Stimulated activated naive CD8-positive, alpha-beta T cell treated with anti-CD3 and anti-CD28 coated beads, Interleukin-15, Interleukin-2, amounts not matched to agents 100 ng/mL and 50 ng/mL, for 24 hours (primary cell): ENCODE measurements around the gene PRDM1.

Experiments
- H3K27ac Mint-ChIP-seq: one replicate; pipeline ENCODE4 v1.8.0; 2021; ENCODE audit warnings: mild to moderate bottlenecking, mixed read lengths
- H3K27me3 Mint-ChIP-seq: one replicate; pipeline ENCODE4 v1.8.0; 2021; ENCODE audit warnings: mixed read lengths
- H3K36me3 Mint-ChIP-seq: one replicate; pipeline ENCODE4 v1.8.0; 2021; ENCODE audit warnings: low read depth, mixed read lengths
- H3K4me1 Mint-ChIP-seq: one replicate; pipeline ENCODE4 v1.8.0; 2021; ENCODE audit warnings: low read depth, mixed read lengths
- H3K4me3 Mint-ChIP-seq: one replicate; pipeline ENCODE4 v1.8.0; 2021; ENCODE audit warnings: mild to moderate bottlenecking, mixed read lengths
- H3K9me3 Mint-ChIP-seq: one replicate; pipeline ENCODE4 v1.8.0; 2021; ENCODE audit warnings: mixed read lengths

PRDM1 gene

GRCh38 chr6:106059331-106059730 lies 26.8 kb upstream of the PRDM1 start:
- no peaks in the 10 kb centered on the region for H3K36me3 Mint-ChIP-seq
- H3K9me3 Mint-ChIP-seq = no peaks in the 10 kb centered on the region
- H3K27ac Mint-ChIP-seq = no peak overlapping the region
- no peak overlapping the region for H3K4me3 Mint-ChIP-seq
- peaks cover under 1% of the 10 kb centered on the region for H3K27me3 Mint-ChIP-seq
- H3K4me1 Mint-ChIP-seq = peaks cover 13% of the 10 kb centered on the region

- Mint-ChIP-seq H3K36me3 (no peaks in the 10 kb centered on the region), H3K4me3 (no peak overlapping the region), H3K9me3 (no peaks in the 10 kb centered on the region), H3K4me1 (peaks cover 13% of the 10 kb centered on the region), H3K27ac (no peak overlapping the region), H3K27me3 (no peaks in the 10 kb centered on the region)
These were observed 26.0 kb upstream of the PRDM1 start for GRCh38 chr6:106060167-106060566.

DNA sequence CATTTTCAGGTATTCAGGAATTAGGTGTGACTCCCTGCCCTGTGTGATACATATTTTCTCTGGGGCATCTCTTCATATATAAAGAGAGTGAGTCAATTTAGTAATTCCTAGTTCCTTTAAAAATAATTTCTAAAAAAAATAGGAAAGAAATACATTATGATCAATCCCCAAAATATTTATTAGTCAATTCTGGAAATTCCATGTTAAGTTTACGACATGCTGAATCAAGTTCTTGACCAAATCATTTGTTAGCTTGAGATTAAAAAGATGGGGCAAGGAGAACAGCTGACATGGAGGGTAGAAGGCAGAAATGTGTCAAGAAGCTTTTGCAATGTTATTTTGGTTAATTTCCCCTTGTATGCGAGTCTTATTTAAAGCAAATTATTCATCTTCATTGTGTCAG lies 22.7 kb upstream of the PRDM1 start:
- no peaks in the 10 kb centered on the region for H3K9me3 Mint-ChIP-seq
- no peaks in the 10 kb centered on the region for H3K36me3 Mint-ChIP-seq
- H3K27ac Mint-ChIP-seq = no peak overlapping the region
- H3K27me3 Mint-ChIP-seq = no peaks in the 10 kb centered on the region
- H3K4me3 Mint-ChIP-seq = no peak overlapping the region
- no peaks in the 10 kb centered on the region for H3K4me1 Mint-ChIP-seq

DNA sequence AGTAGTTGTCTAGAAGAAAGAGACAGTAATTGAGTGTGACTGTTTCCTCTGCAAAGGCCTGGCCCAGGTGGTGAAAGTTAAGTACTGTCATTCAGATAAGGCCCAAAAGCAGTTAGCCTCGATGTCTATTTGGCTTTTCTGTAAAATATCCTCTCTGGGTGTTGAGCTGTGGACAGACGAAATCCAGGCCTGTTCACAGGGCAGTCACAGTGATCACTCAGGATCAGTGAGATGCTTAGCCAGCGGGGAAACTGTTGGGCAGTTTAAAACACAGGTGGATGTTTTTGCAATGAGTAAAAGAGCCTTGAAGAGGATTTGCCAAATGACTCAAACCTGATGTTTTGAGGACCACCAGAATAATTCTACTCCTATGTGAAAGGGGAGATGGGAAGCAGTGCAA lies 22.0 kb upstream of the PRDM1 start:
- H3K4me3 Mint-ChIP-seq = no peak overlapping the region
- no peak overlapping the region for H3K27ac Mint-ChIP-seq
- H3K4me1 Mint-ChIP-seq = no peaks in the 10 kb centered on the region
- H3K9me3 Mint-ChIP-seq = no peaks in the 10 kb centered on the region
- H3K36me3 Mint-ChIP-seq = no peaks in the 10 kb centered on the region
- H3K27me3 Mint-ChIP-seq = no peaks in the 10 kb centered on the region

- Mint-ChIP-seq H3K9me3 (no peaks in the 10 kb centered on the region), H3K27me3 (no peaks in the 10 kb centered on the region), H3K4me1 (no peaks in the 10 kb centered on the region), H3K36me3 (no peaks in the 10 kb centered on the region), H3K4me3 (no peak overlapping the region), H3K27ac (no peak overlapping the region)
These were observed 21.4 kb upstream of the PRDM1 start for GRCh38 chr6:106064756-106065155.

DNA sequence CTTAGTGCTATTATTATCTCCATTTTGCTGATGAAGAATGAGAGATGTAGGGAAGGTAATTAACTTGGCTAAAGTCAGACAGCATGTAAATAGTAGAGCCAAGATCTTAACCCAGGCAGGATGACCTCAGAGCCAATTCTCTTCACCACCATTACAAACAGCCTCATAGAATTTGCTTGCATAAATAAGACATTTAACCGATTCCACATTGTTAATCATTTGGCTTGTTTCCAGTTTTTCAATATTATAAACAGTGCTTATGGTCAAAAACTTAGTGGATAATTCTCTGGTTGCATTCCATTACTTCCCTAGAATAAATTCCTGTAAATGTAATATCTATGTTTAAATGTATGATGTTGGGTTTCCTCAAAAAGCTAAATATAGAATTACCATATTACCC lies 19.1 kb upstream of the PRDM1 start:
- Mint-ChIP-seq H3K27ac (no peak overlapping the region), H3K36me3 (no peaks in the 10 kb centered on the region), H3K27me3 (peaks cover 2% of the 10 kb centered on the region), H3K4me3 (no peak overlapping the region), H3K9me3 (no peaks in the 10 kb centered on the region), H3K4me1 (no peaks in the 10 kb centered on the region)

DNA sequence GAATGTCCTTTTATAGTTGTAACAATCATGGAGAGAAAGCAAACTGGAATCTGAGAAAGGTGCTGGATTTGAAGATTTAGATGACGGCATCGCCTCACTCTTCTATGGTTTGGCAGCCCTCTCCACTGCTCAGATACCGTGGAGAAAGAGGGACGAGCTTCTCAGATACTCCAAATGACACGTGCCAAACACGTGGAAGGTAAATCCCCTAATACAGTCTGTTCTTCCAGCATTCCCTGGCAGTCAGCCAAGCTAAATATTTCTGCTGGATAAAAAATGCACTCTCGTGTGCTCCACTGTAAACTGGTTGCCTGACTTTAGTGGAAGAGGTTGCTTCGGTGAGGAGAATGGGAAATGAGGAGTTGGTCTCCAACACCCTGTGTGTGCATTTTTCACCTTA lies 16.7 kb upstream of the PRDM1 start:
- no peak overlapping the region for H3K4me3 Mint-ChIP-seq

DNA sequence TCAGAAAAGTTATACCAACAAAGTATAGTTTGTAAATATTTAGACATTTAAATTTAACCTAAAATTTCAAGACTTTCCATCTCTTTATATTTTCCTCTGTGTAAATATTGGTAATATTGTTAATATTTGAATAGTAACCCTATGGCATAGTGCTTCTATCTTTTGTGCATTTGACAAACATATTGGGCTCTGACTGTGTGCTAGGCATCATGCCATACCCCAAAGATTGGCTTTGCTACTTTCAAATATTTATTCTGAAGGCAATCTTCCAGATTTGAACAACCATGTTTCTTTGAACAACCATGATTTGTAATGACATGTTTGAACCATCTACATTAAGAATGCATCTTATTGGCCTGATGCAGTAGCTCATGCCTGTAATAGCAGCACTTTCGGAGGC lies 15.5 kb upstream of the PRDM1 start:
- Mint-ChIP-seq H3K36me3 (no peaks in the 10 kb centered on the region), H3K4me1 (no peaks in the 10 kb centered on the region), H3K27ac (no peak overlapping the region), H3K4me3 (no peak overlapping the region), H3K9me3 (no peaks in the 10 kb centered on the region), H3K27me3 (peaks cover 2% of the 10 kb centered on the region)

More for the DNA sequence above, 16.7 kb upstream of the PRDM1 start:
- Mint-ChIP-seq H3K27ac (no peak overlapping the region), H3K4me1 (no peaks in the 10 kb centered on the region), H3K36me3 (no peaks in the 10 kb centered on the region), H3K27me3 (peaks cover 2% of the 10 kb centered on the region), H3K9me3 (no peaks in the 10 kb centered on the region)

DNA sequence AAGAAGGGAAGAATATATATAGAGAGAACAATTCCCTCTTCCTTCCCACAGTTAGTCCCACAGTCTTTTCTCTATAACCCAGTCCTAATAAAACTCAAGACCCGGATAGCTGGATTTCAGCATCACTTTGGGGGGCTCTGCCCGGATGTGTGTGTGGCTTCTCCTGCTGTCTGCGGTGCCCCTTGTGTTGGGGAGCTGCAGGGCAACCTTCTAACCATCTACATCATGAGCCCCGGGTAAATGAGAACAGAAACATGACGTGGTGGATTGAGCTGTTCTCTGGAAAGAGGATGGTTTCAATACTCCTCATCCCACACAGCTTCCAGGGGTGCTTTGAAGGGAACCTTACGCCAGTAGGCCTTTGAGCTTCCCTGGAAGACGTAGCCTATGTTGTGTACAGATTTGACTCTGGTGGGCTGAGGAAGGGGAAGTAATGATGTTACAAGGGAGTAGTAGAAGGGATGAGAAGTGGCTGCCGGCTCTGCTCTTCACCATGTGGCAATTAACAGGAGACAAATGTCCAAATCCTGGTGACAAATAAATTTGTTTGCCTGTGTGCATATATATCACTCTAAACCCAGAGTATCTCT lies 13.5 kb upstream of the PRDM1 start:
- no peaks in the 10 kb centered on the region for H3K4me1 Mint-ChIP-seq
- H3K27me3 Mint-ChIP-seq = peaks cover 2% of the 10 kb centered on the region
- H3K9me3 Mint-ChIP-seq = no peaks in the 10 kb centered on the region
- no peak overlapping the region for H3K4me3 Mint-ChIP-seq
- no peak overlapping the region for H3K27ac Mint-ChIP-seq
- no peaks in the 10 kb centered on the region for H3K36me3 Mint-ChIP-seq

GRCh38 chr6:106074146-106074545 lies 12.0 kb upstream of the PRDM1 start:
- no peak overlapping the region for H3K27ac Mint-ChIP-seq
- no peaks in the 10 kb centered on the region for H3K9me3 Mint-ChIP-seq
- no peaks in the 10 kb centered on the region for H3K4me1 Mint-ChIP-seq
- no peaks in the 10 kb centered on the region for H3K36me3 Mint-ChIP-seq
- H3K4me3 Mint-ChIP-seq = no peak overlapping the region
- H3K27me3 Mint-ChIP-seq = peaks cover 2% of the 10 kb centered on the region

DNA sequence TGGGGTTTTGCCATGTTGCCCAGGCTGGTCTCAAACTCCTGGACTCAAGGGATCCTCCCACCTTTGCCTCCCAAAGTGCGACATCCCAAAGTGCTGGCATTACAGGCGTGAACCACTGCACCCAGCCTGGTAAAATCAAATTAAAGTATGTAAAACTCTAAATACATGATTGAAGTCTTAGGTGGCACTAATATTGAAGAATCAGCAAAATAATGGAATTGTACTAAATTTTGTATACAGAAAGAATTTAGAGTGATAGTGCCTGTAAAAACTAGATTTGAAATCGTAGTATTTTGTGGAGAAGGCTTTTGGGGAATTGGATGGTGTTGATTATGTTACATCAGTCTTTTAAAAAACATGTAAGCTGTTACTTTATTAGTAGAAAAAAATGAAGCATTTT lies 10.0 kb upstream of the PRDM1 start:
- Mint-ChIP-seq H3K27me3 (peaks cover 5% of the 10 kb centered on the region), H3K36me3 (no peaks in the 10 kb centered on the region), H3K4me3 (no peak overlapping the region), H3K4me1 (no peaks in the 10 kb centered on the region), H3K27ac (no peak overlapping the region), H3K9me3 (no peaks in the 10 kb centered on the region)

- Mint-ChIP-seq H3K9me3 (no peaks in the 10 kb centered on the region), H3K4me3 (no peak overlapping the region), H3K4me1 (no peaks in the 10 kb centered on the region), H3K27ac (no peak overlapping the region), H3K36me3 (no peaks in the 10 kb centered on the region), H3K27me3 (peaks cover 8% of the 10 kb centered on the region)
These were observed 9.0 kb upstream of the PRDM1 start for GRCh38 chr6:106077170-106077569.

GRCh38 chr6:106077881-106078280 lies 8.3 kb upstream of the PRDM1 start:
- H3K4me3 Mint-ChIP-seq = no peak overlapping the region
- peaks cover 13% of the 10 kb centered on the region for H3K27me3 Mint-ChIP-seq
- no peak overlapping the region for H3K27ac Mint-ChIP-seq
- peaks cover 5% of the 10 kb centered on the region for H3K4me1 Mint-ChIP-seq
- H3K36me3 Mint-ChIP-seq = no peaks in the 10 kb centered on the region
- no peaks in the 10 kb centered on the region for H3K9me3 Mint-ChIP-seq

DNA sequence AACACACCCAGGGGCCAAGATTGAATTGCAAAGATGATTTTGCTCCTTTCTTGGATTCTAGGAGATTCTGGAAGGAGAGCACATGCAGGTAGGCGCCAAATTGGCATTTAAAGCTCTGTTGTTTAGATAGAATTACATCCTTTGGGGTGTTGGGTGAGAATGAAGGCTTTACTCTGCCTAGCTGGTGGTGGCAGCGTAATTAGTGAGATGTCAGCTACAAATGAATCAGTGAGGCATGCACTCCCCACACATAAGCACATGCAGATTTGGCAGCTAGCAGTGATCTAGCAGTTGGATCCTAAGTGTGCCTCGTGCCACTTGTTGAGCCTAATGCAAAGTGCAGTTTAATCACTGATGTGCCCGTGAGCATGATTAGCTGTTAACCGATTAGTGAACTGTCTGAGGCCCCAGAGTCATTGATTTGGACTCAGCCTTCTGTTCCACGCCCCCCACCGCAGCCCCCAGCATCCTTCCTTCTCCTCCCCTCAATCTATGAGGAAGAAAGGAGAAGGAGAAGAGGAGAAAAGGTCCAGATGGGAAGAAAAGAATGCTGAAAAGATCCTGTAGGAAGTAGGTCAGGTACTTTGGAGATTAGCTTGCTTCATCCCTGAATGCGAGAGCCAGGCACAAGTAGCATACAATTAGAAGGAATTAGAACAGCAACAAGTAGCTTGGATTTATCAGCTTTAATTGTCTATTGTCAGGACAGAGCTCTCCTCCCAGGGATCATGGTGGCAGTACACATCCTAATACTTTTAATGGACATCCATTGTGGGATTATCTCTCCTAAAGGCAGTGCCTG lies 6.0 kb upstream of the PRDM1 start:
- Mint-ChIP-seq H3K27ac (no peak overlapping the region), H3K27me3 (peaks cover 20% of the 10 kb centered on the region), H3K9me3 (no peaks in the 10 kb centered on the region), H3K36me3 (no peaks in the 10 kb centered on the region), H3K4me3 (no peak overlapping the region), H3K4me1 (peaks cover 26% of the 10 kb centered on the region)

DNA sequence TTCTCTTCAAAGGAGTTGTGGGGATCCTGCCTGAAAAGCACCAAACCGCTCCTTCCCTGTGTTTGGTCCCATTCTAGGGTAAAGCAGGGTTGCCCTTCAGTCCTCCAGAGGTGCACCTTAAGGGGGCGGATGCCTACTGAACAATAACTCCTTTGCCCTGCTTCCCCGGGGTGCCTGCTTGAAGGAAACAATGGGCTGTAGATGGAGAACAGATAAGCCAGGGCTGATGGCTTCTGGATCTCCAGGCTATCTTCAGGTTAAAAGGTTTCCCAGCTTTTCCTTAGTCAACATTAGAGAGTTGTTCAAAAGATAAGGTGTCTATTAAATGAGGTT lies 5.4 kb upstream of the PRDM1 start:
- Mint-ChIP-seq H3K27me3 (peaks cover 24% of the 10 kb centered on the region), H3K4me3 (no peak overlapping the region), H3K4me1 (peaks cover 32% of the 10 kb centered on the region), H3K27ac (no peak overlapping the region), H3K36me3 (no peaks in the 10 kb centered on the region), H3K9me3 (no peaks in the 10 kb centered on the region)

GRCh38 chr6:106081715-106082114 lies 4.4 kb upstream of the PRDM1 start:
- H3K4me1 Mint-ChIP-seq = peaks cover 41% of the 10 kb centered on the region
- H3K9me3 Mint-ChIP-seq = no peaks in the 10 kb centered on the region
- peaks cover 28% of the 10 kb centered on the region for H3K27me3 Mint-ChIP-seq
- H3K36me3 Mint-ChIP-seq = no peaks in the 10 kb centered on the region
- H3K4me3 Mint-ChIP-seq = no peak overlapping the region
- no peak overlapping the region for H3K27ac Mint-ChIP-seq
